HG03066 (cell line): ENCODE data around the gene DHRS3.
"Not testable (repeated sequence)": the region's sequence is repeated elsewhere in the genome, so short reads cannot be mapped to it uniquely, and the experiment has no call there.

Experiments used
- ATAC-seq: cut with Tn5 transposase; IDR thresholded peaks from one replicate; pipeline ENCODE4 v1.9.1; 2021; ENCODE audit warnings: low read depth; ENCODE audit not compliant: unreplicated experiment

Gene DHRS3

DNA sequence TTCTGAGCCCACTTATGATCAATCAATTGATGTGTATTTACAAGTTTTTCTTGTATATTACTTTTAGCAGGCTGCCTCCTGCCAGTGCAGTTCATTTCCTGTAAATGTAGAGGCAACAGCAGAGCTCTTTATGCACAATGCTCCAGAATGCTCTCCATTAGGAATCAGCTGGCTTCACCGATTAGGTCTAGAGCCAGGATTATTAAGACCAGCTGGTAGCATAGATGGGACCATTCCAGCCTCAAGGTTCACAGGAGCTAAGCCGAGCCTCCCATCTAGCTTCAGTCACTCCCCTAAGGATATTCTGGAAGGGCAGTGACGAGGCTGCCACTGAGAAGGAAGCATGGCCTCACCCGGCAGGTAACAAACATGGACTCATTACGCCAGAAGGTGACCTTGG is 36.8 kb downstream of the DHRS3 start:
- ATAC-seq, result no peak

DNA sequence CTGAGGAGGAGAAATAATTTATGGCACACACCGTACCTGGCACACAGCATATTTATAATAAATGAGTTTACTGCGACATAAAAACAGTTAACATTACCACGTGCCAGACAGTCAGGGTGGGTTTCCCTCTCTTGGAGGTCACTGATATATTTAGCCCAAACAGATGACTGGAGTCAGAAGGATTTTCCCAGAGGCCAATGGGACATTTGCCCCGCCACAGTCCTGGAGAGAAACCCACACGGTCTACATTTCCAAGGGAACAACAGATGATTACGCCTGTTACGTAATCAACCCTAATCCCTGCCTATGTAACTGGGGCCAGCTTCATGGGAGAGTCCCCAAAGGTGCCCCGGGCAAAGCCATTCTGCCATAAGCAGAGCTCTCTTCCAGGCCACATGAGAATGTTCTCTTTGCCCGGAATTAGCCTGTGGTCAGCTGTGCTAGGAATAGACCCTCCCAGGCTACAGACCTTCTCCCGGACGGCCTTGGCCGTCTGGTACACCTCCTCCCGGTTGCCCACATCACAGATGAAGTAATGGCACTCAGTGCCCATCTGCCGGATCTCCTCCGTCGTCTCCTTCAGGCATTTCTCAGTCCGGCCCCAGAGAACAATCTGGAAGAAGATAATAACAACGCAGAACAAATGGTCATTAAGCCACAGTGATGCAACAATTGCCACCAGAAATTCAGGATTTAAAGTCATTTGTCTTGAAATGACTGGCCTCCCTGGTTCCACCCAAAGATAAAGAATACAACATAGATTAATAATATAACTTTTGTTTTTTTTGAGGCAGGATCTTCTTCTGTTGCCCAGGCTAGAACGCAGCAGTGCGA is 37.7 kb downstream of the DHRS3 start:
- no peak for ATAC-seq

DNA sequence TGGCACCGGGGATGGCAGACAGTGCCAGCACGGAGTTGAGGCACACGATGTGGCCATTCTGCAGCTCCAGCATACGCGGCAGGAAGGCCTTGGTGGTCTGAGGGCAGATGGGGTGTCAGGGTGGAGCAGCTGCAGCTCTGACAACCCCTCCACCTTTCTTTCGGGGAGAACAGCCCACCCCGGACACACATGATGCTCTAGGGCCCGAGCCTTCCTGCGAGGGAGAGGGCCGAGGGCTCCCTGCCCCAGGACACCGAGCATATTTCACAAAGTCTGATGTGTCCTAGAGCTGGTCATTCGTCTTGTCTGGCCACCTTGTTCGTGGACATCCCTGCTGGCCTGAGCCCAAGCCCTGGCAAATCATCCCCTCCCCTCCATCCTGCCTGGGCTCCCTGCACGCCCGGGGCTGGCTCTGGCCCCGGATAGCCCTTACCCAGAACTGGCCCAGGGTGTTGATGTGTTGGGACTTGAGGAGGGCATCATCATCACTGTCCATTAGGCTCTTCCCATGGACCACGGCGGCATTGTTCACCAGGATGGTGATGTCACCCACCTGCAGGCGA is 39.1 kb downstream of the DHRS3 start:
- no peak for ATAC-seq

DNA sequence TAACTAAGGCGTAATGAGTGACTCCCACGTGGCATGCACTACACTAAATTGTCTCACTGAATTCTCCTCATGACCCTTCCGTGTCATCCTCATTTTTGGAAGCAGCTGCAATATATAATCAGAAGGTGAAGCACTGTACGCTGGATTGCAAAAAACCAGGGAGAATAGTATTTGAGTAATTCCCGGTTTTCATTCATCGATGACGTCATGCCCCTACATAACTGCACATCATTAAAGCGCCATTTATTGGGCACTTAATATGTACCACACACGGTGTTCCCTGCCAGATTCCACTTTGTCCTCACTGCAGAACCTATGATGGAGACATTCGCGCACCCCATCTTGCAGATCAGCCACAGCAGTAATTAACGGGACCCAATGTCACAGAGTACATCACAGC is 41.0 kb downstream of the DHRS3 start:
- no peak for ATAC-seq

- ATAC-seq, result no peak
These were observed 43.3 kb downstream of the DHRS3 start for GRCh38 chr1:12574757-12575139.

GRCh38 chr1:12573015-12573825 is 44.8 kb downstream of the DHRS3 start:
- no peak for ATAC-seq

GRCh38 chr1:12572522-12572921 is 45.5 kb downstream of the DHRS3 start:
- no peak for ATAC-seq

DNA sequence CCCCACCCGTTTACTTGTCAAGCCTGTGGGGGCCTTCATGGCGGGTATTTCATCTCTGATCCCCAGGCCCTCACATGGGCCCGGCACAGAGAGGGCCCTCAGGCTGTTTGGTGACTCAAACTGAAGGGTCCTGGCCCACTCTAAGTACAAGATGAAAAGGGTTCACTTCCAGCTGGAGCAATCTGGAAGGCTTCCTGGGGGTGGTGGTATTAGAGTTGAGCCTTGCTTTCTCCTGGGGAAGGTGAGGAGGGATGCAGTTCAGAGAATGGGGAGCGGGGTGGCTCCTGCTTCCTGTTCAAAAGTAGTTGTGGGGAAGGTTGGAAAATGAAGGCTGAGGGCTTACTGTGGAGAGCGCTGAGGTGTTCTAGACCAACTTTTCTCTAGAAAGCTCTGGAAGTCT is 47.7 kb downstream of the DHRS3 start:
- no peak for ATAC-seq

DNA sequence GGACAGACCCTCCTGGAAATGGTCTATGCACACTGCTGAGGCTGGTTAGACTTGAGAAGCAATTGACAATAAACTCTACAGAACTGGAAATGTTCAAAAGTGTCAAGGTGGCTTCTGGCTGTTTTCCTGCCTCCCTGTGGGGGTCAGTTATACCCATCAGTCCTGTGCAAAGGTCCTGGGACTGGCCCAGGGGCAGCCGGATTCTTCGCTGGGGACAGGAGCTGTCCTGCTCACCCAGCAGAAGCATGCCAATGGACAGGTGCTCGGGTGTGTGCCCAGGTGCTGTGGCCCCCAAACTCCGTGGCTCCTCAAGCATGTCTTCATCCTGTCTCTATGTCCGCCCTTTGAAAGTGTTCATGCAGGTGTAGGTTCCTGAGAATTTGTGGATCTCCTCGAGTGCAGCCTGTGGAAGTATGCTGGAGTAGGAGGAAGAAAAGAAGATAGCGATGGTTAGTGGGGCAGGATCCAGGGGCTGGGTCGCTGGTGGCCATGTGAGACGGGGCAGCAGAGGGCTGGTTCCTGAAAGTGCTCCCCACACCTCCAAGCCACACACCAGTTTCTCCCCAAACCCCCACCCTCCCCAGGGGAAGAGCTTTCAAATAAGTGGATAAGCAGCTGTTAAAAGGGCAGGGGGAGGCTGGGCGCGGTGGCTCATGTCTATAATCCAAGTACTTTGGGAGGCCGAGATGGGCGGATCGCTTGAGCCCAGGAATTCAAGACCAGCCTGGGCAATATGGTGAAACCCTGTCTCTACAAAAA is 49.8 kb downstream of the DHRS3 start:
- ATAC-seq, result no peak

DNA sequence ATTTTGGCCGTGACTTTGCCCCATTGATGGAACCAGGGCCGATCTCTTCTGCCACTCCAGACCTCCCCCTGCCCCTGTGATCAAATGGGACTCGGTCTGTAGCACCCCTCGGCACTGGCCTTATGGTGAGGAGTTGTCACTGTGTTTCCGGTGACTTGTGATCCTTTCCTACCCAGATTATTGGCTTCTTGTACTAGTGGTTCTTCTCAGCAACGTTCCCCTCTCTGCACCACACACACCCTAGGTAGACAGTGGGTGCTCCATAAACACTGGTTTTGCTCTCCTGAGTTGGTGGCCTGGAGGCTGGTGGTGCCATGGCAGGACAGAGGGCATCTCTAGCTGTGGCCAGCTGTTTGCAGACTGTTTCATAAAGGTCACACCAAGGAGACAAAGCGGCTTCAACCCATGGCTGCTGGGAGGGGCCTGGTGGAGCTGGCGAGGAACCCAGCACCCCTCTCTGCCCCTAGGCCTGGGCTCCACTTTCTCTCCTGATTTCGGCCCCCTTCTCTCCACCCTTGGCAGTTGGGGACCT is 50.7 kb downstream of the DHRS3 start:
- ATAC-seq, result no peak

DNA sequence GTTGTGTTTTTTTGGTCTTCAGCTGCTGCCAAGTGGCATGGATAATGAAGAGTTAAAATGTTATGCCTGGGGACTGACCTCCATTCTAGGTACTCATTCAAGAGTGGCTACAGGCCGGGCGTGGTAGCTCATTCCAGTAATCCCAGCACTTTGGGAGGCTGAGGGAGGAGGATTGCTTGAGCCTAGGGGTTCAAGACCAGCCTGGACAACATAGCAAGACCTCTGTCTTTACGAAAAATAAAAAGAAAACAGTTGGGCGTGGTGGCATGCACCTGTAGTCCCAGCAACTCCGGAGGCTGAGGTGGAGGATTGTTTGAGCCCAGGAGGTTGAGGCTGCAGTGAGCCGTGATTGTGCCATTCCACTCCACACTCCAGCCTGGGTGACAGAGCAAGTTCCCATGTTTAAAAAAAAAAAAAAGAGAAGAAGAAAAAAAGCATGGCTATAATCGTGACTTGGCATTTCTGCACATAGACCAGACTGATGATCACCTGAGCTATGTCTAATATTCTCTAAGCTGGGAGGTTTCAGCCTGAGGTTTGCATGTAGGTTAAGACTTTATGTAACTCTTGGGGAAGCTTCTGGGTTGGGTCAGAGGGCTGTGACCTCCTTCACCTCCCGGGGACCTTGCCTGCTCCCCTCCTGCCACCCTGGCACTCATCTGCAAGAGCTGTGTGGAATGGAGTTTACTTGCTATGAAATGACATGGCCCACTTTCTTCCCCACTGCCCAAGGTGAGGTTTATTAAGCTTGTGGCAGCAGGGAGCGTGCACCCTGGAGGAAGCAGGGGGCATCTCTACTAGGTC is 51.3 kb downstream of the DHRS3 start:
- no peak for ATAC-seq

GRCh38 chr1:12565966-12566352 is 52.1 kb downstream of the DHRS3 start:
- no peak for ATAC-seq

DNA sequence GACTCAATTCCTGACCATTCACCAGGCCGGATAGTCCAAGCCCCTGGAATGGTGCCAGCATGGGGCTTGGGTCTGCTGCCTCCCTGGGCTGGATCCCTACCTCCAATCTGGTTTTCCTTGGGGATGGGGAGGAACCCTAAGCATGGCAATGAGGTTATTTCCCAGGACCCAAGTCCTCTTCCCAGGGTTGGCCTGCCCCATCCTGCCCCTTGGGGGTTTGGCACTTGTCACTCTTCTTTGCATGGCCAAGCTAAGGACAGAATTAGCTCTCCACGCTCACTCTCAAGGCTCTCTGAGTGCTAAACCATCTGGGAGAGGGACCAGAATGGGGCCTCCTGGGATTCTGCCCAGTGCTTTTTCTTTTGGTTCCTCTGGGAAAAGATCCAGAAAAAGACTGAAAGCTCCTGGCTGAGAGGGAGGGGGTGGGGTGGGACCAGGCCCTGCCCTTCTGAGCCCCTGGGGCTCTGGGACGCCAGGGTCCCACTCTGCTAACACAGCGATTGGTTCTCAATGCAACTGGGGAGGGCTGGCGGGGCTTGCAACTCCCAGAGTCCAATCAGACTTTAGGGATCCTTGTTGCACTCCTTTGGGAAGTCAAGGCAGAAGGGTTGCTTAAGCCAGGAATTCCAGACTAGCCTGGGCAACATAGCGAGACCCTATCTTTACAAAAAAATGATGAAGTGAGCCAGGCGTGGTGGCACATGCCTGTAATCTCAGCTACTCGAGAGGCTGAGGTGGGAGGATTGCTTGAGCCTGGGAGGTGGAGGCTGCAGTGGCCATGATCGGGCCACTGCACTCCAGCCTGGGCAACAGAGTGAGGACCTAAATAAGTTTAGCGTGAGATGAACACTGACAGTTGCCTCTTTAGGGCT is 52.7 kb downstream of the DHRS3 start:
- ATAC-seq, result no peak

DNA sequence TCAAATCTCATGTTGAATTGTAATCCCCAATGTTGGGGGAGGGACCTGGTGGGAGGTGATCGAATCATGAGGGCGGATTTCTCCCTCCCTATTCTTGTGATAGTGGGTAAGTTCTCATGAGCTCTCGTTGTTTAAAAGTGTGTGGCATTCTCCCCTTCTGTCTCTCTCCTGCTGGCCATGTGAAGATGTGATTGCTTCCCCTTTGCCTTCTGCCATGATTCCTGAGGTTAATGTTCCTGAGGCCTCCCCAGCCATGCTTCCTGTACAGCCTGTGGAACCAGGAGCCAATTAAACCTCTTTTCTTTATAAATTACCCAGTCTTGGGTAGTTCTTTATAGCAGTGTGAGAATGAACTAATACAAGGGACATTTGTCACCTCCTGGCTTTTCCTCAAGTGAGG is 53.8 kb downstream of the DHRS3 start:
- not testable (repeated sequence) for ATAC-seq

DNA sequence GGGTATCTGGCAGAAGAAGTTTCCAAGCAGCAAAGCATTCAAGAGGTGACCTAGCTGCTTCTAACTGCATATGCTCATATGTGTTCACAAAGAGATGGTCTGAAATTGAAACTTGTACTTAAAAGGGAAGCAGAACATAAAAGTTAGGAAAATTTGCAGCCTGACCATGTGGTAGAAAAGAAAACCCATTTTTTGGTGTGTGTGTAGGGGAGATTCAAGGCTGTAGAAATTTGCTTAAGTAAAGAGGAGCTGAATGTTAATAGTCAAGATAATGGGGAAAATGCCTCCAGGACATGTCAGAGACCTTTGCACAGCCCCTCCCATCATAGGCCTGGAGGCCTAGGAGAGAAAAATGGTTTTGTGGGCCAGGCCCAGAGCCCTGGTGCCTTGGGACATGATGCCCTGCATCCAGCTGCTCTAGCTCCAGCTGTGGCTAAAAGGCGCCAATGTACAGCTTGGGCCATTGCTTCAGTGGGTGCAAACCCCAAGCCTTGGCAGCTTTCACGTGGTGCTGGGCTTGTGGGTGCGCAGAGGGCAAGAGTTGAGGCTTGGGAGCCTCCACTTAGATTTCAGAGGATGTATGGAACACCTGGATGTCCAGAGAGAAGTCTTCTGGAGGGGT is 54.9 kb downstream of the DHRS3 start:
- ATAC-seq, result no peak

- no peak for ATAC-seq
These were observed 56.9 kb downstream of the DHRS3 start for GRCh38 chr1:12561121-12561520.

- no peak for ATAC-seq
These were observed 60.8 kb downstream of the DHRS3 start for GRCh38 chr1:12556957-12557935.
